Thymus (tissue), 11 donors: Measurements from ENCODE around the gene SFT2D1. TPM values are rescaled to one million over a fixed set of nuclear protein-coding genes. Genes with fewer than 3 reads are reported as not detected.

Experiments
- DNase-seq, 9 donors: peaks; one replicate each; pipeline ENCODE4 v3.0.0-alpha.2; 2013; ENCODE audit warnings: low spot score in 9 of 9, low read depth in 6 of 9, missing footprints in 1 of 9
- H3K27ac ChIP-seq, 2 donors: one replicate each; pipeline ENCODE4 v1.5.1; 2013; ENCODE audit warnings: control low read depth in 1 of 2, low read depth in 1 of 2, low read length in 1 of 2, mild to moderate bottlenecking in 1 of 2, moderate library complexity in 1 of 2
- H3K27me3 ChIP-seq, 2 donors: one replicate each; pipeline ENCODE4 v1.5.1; 2013; ENCODE audit warnings: low read length in 1 of 2; ENCODE audit not compliant: control insufficient read depth in 2 of 2, insufficient read depth in 1 of 2
- H3K36me3 ChIP-seq, 2 donors: one replicate each; pipeline ENCODE4 v1.5.1; 2013; ENCODE audit warnings: low read length in 1 of 2, mild to moderate bottlenecking in 1 of 2, moderate library complexity in 1 of 2; ENCODE audit not compliant: control insufficient read depth in 2 of 2, insufficient read depth in 2 of 2
- H3K4me1 ChIP-seq, 2 donors: one replicate each; pipeline ENCODE4 v1.5.1; 2013; ENCODE audit warnings: low read length in 2 of 2; ENCODE audit not compliant: control insufficient read depth in 2 of 2, insufficient read depth in 2 of 2
- H3K4me3 ChIP-seq, 2 donors: one replicate each; pipeline ENCODE4 v1.5.1; 2013; ENCODE audit warnings: low read length in 2 of 2, control low read depth in 1 of 2, mild to moderate bottlenecking in 1 of 2
- H3K9me3 ChIP-seq, 2 donors: one replicate each; pipeline ENCODE4 v1.5.1; 2013; ENCODE audit warnings: low read length in 1 of 2, mild to moderate bottlenecking in 1 of 2; ENCODE audit not compliant: control insufficient read depth in 2 of 2, insufficient read depth in 1 of 2
- WGBS: extraction: QIAGEN DNeasy Blood & Tissue Kit; methylation state at CpG from one replicate; pipeline ENCODE4 v1.1.7; 2013; 5-methylcytosine and 5-hydroxymethylcytosine counted together
- polyA plus RNA-seq: library from polyadenylated mRNA; stranded (reverse); fragments of 200-250 nt; gene quantifications from one replicate; pipeline ENCODE4 v1.2.3, GENCODE V29; 2013
- total RNA-seq: library from RNA; stranded (reverse); fragments of 120-200 nt; gene quantifications from one replicate; pipeline ENCODE4 v1.2.4, GENCODE V29; 2013
- donor health status: healthy.

Gene SFT2D1
- total and polyA plus RNA-seq, 2 donors = 34.9 to 106 TPM

DNA sequence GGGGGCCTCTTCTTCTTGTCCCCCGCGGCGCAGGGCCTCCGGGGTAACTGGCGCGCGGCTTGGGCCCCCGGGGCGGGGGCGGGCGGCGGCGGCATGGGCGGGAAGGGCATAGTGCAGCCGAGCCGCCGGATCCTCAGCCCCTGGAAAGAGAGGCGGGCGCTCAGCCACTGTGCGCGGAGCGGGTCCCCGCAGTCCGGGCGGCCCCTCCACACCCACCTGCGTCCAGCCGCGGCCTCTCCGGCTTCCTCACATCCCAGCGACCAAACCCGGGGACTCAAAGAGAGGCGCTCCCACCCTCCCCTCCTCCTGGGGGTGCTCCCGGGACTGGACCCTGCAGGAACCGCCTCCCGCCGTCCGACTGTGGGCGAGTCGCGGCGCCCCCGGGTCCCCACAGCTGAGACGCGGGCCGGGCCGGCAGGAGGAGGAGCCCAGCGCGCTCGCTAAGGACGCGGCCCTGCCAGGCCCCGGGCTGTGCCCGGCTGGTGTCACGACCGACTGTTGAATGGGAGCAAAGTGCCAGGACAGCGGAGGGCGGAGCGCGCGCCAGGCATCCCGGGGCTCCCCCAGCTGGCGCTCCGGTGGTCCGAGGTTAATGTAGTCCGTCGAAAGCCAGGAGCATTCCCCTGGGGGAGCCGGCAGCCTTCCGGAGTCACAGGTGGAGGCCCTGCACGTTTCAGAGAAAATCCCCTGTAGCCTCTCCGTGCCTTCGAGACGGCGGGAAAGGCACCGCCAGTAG, 34.1 kb downstream of the SFT2D1 start, which contains the start of gene PRR18:
PRR18 (minus strand) TSS at position 360 of the 736 bp plus-strand sequence; CDS start at position 110, 250 bp downstream.
- no peak for DNase-seq
- H3K27me3 ChIP-seq = peaks cover 37 to 58% of the 10 kb centered on the region in 2 donors

DNA sequence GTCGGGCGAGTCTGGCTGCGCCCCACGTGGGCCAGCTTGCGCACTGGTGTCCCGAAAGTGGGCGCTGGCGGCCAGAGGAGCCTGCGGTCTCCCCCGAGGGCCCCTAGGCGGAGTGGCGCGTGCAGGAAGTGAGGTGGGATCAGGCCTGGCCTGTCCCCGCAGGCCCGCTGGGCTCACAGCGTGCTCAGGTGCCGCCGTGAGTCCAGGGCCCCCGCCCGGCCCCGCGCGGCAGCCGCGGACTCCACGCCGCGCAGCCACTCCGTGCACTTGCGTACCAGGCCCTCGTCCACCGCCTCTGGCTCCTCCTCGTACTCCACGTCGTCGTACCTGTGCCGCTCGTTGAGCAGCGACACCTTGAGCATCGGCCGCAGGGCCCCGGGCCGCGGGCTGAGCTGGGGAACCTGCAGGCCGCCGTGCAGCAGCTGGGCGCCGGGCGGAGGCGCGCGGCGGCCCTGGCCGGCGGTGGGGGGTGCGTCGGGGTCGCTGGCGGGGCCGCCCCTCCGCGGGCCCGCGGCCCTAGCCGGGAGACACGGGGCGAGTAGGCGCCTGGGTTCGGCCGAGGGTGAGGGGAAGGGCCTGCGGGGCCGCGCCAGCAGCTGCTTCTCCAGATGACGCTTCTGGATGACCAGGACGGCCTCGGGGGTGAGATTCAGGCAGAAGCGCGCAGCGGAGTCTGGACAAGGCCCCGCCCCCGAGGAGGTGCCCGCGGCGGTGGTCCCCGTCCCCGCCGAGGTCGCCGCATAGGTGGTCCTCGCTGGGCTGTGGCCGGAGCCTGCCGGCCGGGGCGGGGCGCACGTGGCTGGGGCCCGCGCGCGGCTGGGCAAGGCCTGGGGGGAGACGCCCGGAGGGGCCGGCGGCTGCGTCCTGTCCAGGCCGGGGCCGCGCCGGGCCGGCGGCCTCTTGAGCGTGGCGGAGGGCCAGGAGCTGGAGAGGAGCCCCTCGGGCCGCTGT, 35.0 kb downstream of the SFT2D1 start:
- peak overlapping the region in 1 of 2 donors; percentile 40 for H3K4me3 ChIP-seq
- H3K27ac ChIP-seq = no peak overlapping the region
- peaks cover 5 to 7% of the 10 kb centered on the region in 2 donors for H3K4me1 ChIP-seq
- H3K9me3 ChIP-seq = no peaks in the 10 kb centered on the region
- H3K27me3 ChIP-seq = peaks cover 37 to 58% of the 10 kb centered on the region in 2 donors
- peak in 1 of 9 donors; percentile 13 for DNase-seq
- 2% methylated on average over 115 of the region's 115 CpGs for WGBS
- no peaks in the 10 kb centered on the region for H3K36me3 ChIP-seq

More for the DNA sequence above, 34.1 kb downstream of the SFT2D1 start, which contains the start of gene PRR18:
- no peaks in the 10 kb centered on the region for H3K9me3 ChIP-seq
- 2% methylated on average over 74 of the region's 74 CpGs for WGBS
- H3K36me3 ChIP-seq = no peaks in the 10 kb centered on the region
- no peak within 1 kb of the TSS for H3K27ac ChIP-seq
- peaks cover 5 to 7% of the 10 kb centered on the region in 2 donors for H3K4me1 ChIP-seq
- peak within 1 kb of the TSS in 1 of 2 donors; percentile 40 for H3K4me3 ChIP-seq

DNA sequence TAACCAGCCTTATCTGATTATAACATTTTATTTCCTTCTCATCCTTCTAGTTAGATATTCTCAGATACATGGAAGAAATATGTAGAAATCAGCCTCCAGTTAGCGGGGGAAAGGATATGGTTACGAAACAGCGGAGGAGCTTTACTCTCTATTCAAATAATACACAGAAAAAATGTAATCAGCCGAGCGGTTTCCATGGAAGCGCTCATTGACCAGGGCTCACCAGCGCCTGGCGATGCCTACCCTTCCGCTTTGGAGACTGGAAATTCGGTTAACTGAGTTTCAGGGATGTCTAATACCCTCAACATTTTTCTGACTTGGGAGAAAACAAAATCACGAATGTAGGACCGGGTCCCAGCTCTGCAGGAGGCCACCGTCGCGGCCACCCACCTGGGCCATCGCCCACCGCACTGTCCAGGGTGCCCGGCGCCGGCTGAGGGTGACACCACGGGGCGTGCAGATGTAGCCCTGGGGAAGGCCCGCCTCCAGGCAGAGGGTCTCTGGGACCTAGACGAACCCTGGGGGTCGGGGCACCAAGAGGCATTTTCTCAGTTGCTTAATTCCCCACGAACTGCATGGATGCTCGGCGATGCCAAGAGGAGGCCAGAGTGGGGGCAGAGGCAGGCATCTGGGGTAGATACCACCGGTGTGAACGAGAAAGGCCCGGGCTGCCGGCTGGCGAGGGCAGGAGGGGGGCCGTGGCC, 35.8 kb downstream of the SFT2D1 start:
- H3K4me3 ChIP-seq = peak overlapping the region in 1 of 2 donors; percentile 40
- no peaks in the 10 kb centered on the region for H3K9me3 ChIP-seq
- DNase-seq = no peak
- H3K36me3 ChIP-seq = no peaks in the 10 kb centered on the region
- H3K27me3 ChIP-seq = peaks cover 37 to 58% of the 10 kb centered on the region in 2 donors
- H3K27ac ChIP-seq = no peak overlapping the region
- WGBS = 66% methylated on average over 34 of the region's 34 CpGs
- H3K4me1 ChIP-seq = peaks cover 5 to 7% of the 10 kb centered on the region in 2 donors

DNA sequence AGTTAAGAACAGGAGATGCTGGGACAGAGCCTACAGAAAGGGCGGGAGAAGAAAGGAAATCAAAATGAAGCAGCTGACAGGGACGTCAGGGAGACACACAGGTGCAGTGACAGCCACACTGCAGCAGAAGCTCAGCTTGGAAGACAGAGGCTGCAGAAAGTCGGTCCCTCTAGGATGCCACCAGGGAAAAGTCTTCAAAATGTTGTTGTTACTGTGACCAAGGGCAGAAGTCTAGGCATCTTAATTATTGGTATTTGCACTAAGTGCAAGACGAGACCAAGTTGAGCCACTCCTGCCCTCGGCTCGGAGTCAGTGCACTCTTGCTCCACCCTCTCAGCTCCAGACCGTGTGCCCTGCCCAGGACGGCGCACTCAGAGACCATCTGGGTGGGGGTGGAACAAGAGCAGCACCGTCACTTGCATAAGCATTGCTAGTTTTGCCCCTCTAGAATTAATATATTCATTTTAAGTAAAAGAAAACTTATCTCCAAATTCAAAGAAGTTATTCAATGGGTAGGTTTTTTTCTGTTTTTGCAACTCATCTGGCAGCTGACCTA, 36.7 kb downstream of the SFT2D1 start:
- H3K4me3 ChIP-seq = no peak overlapping the region
- WGBS = 86% methylated on average over 10 of the region's 10 CpGs
- peaks cover 37 to 56% of the 10 kb centered on the region in 2 donors for H3K27me3 ChIP-seq
- no peaks in the 10 kb centered on the region for H3K9me3 ChIP-seq
- peaks cover 5 to 7% of the 10 kb centered on the region in 2 donors for H3K4me1 ChIP-seq
- no peak overlapping the region for H3K27ac ChIP-seq
- H3K36me3 ChIP-seq = no peaks in the 10 kb centered on the region
- DNase-seq = no peak

DNA sequence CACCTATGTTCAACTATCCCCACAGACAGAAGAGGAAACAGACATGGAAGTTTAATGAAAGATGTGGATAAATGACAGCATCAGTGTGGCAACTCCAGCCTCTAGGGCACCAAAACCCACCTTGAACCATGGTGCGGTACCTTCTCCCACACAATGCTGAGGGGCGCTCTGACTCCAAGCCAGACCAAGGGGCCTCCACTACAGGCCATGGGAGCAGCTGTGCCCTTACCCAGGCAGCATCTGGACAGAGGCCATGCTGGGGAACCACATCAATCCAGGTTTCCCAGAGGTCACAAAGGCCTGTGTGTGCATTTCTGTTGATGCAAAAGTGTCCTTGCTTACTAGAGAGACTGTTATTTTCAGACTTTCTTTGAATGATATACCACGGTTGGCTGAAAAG, 38.2 kb downstream of the SFT2D1 start:
- WGBS = 95% methylated on average over 3 of the region's 3 CpGs
- no peaks in the 10 kb centered on the region for H3K9me3 ChIP-seq
- H3K27me3 ChIP-seq = peaks cover 32 to 41% of the 10 kb centered on the region in 2 donors
- H3K4me1 ChIP-seq = peaks cover 5 to 7% of the 10 kb centered on the region in 2 donors
- H3K4me3 ChIP-seq = no peak overlapping the region
- no peaks in the 10 kb centered on the region for H3K36me3 ChIP-seq
- H3K27ac ChIP-seq = no peak overlapping the region
- no peak for DNase-seq

DNA sequence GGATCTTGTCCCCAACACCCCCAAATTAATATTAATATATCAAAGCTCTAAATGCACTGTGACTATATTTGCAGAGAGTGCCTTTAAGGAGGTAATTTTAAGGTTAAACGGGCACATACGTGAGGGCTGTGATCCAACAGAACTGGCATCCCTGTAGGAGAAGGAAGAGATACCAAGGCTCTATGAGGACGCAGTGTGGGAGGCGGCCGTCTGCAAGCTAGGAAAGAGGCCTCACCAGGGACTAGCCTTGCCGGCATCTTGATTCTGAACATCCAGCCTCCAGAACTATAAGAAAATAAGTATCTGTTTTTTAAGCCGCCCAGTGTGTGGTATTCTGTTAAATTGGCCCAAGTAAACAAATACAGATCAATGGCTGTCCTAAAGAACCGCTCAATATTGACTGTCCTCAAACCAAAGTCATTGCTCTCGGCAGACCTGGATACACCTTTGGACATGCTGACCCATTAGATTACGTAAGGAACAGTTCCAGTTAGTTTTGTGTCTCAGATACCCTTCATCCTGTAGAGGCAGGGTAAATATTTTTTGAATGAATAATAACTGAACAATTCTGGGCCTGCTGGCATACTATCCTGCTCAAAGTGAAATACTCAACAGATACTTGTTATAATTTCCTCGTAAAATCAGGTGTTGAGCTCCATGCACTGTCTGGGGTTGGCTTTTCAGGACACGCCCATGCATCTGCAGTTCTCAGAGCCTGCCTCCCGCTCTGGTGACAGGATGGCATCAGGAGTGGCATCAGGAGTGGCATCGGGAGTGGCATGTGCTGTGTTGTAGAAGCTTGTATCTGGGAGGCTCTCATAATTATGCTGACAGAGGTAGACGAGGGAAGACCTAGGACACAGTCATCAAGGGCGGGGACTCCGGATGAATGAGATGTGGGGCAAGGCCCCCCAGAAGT, 40.5 kb downstream of the SFT2D1 start:
- H3K9me3 ChIP-seq = no peaks in the 10 kb centered on the region
- no peak overlapping the region for H3K27ac ChIP-seq
- no peaks in the 10 kb centered on the region for H3K4me1 ChIP-seq
- H3K27me3 ChIP-seq = peaks cover 11 to 19% of the 10 kb centered on the region in 2 donors
- no peak for DNase-seq
- no peaks in the 10 kb centered on the region for H3K36me3 ChIP-seq
- 98% methylated on average over 17 of the region's 17 CpGs for WGBS
- H3K4me3 ChIP-seq = no peak overlapping the region

DNA sequence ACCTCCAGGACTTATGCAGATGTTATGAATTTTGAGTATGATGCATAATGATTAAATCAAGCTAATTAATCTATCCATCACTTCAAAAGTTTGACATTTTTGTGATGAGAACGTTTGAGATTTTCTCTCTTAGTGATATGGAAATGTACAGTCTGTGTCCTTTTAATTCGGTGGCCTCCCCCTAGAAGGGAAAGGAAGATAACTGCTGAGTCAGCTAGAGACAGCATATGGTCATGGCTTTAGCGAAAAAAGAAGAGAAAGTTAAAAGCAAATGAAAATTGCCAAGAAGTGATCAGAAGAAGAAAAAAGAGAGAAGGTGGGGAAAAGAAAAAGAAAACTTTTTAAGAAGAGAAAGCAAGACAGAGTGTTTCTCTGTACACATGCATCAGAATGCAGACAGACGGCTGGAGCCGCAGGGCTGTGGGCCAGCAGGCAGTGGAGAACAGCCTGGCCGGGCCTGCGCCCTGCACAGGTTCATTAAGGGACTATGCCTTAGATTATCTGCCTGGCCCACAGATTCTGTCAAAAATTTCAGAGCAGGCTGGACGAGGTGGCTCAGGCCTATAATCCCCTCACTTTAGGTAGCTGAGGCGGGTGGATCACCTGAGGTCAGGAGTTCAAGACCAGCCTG, 41.9 kb downstream of the SFT2D1 start:
- H3K9me3 ChIP-seq = no peaks in the 10 kb centered on the region
- H3K27ac ChIP-seq = no peak overlapping the region
- H3K4me1 ChIP-seq = no peaks in the 10 kb centered on the region
- H3K36me3 ChIP-seq = no peaks in the 10 kb centered on the region
- no peak for DNase-seq
- WGBS = 95% methylated on average over 9 of the region's 9 CpGs
- peaks cover 1 to 6% of the 10 kb centered on the region in 2 donors for H3K27me3 ChIP-seq
- H3K4me3 ChIP-seq = no peak overlapping the region
